HG03175 (cell line): ENCODE measurements around the gene RND2.

ENCODE experiments used
- ATAC-seq: cut with Tn5 transposase; IDR thresholded peaks from one replicate; pipeline ENCODE4 v1.9.1; 2021; ENCODE audit warnings: mild to moderate bottlenecking, moderate library complexity; ENCODE audit not compliant: unreplicated experiment

RND2 gene

DNA sequence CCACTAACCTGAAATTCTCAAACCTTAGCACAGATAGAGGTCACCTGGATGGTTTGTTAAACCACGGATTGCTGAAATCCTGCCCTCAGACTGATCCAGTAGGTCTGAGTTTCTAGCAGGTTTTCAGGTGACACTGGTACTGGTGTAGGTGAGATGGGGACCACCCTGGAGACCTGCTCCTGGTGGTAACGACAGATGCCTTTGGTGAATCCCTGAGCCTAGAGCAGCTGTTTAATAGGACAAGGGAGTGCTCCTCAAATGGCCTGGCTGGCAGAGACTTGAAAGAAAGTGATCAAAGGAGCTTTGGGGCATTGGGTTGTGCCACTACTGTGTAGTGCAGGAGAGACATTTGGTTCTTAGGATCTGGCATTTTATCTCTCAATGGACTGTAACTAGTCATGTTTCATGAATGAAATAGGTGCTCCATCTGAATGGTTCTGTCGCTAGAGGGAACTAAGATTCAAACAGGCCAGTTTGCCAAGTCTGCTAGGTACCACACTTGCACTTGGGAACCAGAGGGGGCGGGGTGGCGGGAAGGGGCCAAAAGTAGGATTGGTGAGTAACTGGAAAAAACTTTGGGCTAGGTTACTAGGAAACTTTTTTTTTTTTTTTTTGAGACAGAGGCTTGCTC, 21.4 kb upstream of the RND2 start:
- ATAC-seq: no peak

- ATAC-seq: peak; percentile 83
Measured at GRCh38 chr17:43006639-43007551, 18.1 kb upstream of the RND2 start, which contains the start of gene IFI35. IFI35 (plus strand) TSS chr17:43006784; CDS start chr17:43006948, 164 bp downstream.

DNA sequence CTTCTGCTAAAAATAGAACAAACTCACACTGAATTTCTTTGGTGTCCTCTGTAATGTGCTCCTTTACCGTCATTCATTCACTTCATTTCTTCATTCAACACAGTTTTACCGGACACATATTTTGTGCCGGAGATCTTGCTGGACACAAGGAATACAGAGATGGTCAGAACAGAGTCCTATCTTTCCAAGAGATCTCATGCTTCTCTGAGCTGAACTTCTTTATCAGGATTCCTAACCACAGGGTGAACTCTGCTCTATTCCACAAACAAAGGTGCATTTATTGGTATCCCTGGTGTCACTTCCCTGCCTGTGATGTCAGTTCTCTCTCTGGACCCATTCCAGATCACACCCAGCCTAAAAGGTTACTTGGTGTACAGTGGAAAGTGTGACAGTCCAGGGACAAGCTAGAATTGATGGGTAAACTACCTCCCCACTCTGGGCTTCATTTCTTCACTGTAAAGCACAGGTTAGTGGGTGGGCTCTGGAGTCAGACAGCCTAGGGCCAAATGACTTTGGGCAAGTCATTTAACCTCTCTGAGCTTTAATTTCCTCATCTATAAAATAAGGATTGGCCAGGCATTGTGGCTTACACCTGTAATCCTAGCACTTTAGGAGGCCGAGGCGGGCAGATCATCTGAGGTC, 14.2 kb upstream of the RND2 start:
- ATAC-seq: no peak

- ATAC-seq: no peak
Measured at GRCh38 chr17:43011728-43012472, 13.1 kb upstream of the RND2 start.

GRCh38 chr17:43013296-43013695, 11.7 kb upstream of the RND2 start:
- ATAC-seq: no peak

DNA sequence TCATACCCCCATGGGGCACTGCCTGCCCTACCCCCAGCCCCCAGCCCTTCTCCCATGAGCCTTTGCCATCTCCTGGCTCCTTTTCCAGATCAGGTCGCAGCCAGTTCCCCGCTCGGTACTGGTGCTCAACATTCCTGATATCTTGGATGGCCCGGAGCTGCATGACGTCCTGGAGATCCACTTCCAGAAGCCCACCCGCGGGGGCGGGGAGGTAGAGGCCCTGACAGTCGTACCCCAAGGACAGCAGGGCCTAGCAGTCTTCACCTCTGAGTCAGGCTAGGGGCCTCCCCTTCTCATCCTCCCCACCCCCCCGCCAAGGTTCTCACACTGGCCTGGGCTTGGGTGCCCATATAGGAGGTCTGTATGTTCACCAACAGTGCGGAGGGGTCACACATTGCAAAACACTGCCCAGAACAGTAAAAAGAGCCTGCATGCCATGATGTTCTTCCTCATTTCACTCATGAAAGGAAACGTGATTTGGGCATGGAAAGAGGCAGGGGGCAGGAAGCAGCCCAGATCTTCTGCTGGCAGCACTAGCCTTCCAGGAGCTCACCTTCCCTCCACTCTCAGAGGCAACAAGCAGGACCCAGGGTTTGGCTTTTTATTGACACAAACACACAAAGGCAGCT, 10.9 kb upstream of the RND2 start:
- no peak for ATAC-seq

GRCh38 chr17:43014649-43015542, 10.1 kb upstream of the RND2 start:
- ATAC-seq: no peak

GRCh38 chr17:43015579-43015978, 9.5 kb upstream of the RND2 start:
- no peak for ATAC-seq

GRCh38 chr17:43016216-43016615, 8.8 kb upstream of the RND2 start:
- no peak for ATAC-seq

GRCh38 chr17:43018008-43018853, 6.8 kb upstream of the RND2 start:
- no peak for ATAC-seq

- no peak for ATAC-seq
Measured at GRCh38 chr17:43018932-43019331, 6.1 kb upstream of the RND2 start.

GRCh38 chr17:43019418-43019817, 5.6 kb upstream of the RND2 start:
- no peak for ATAC-seq

DNA sequence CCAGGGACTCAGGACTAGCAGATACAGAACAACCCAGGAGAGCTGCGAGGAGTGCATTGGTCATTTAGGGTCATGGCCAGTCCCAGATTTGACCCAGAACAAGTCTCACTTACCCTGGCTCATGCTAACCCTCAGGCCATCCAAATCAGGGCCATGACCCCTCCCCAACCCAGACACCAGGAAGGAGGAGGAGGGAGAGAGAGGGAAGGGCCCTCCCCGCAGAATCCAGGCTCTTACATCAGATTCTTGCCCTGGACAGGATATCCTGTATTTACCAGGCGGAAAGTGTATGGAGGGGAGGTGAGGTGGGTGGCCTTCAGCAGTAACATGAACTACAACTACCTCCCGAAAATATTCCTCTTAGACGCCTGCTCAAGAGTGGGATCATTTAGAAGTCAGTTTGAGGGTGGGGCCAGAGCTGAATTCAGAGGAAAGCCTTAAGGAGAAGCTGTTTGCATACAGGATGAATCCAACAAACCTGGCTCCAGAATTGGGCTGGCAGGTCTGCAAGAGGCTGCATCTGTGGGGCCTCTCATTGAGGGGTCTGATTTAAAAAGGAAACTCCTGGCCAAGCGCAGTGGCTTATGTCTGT, 4.9 kb upstream of the RND2 start:
- no peak for ATAC-seq

DNA sequence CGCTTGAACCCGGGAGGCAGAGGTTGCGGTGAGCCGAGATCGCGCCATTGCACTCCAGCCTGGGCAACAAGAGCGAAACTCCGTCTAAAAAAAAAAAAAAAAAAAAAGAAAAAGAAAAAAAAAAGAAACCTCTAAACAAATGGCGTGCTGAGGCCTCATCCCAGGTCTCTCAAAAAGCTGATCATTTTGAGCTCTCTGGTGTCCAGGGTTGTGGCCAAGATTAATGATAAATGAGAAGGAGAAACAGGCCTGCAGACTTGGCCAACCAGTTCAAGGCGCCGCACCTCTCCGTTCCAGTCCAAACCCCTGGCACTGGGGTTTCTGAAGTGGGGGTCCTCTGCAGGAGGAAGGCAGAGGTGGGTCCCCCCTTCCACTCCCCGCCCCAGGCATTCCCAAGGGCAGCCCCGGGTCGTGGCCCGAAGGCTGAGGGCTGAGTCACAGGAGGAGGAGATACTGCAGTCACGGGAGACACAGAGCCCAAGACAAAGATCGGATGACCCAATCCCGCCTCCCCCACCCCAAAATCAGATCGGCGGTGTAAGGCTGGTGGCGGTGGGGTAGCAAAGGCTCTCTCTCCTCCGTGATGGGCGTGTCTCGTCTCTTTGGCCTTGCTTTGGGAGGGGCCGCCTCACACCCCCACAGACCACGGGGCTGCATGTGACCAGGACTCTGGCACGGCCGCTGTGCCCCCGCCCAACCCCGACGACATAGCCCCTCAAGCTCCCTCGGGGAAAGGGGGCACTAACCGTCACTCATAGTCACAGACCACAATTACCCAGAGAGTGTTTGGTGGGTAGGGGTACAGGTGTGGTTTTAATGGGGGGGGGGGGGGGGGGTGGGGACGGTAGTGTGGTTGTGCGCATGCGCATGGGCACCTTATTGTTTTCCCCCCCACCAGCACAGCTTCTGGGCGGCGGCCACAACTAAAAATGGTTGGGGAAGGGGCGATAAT, 4.0 kb upstream of the RND2 start:
- ATAC-seq: no peak

DNA sequence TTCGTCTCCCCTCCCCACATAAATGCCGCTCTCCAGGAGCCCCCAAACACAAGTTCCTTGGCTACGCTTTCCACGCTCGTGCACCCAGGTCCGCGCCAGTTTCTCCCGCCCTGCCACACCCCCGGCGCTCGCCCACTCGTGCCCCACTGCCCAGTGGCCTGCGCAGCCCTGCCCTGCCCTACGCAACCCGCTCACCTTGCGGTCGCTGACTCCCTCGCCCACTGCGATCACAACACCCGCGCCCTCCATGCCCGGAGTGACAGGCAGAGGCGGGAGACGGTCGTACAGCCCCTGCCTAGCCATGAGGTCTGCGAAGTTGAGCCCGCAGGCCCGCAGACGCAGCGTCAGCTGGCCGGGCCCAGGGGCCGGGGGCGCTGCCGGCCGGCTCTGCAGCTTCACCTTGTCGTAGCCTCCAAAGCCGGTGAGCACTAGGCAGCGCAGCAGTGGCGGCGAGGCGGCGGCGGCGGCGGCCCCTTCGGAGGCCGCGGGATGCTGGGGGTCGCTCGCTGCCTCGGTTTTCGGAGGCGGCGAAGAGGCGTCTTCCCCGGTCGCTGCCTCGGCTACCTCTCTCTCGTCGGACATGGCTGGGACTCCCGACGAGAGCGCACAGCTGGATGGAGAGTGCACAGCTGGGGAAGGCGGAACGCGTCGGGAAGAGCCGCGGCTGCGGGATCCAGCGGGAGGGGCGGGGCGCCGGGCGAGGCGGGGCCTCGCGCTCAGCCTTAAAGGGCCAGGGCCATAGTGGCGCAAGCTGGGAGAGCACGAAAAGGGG, 3.1 kb upstream of the RND2 start, which contains the start of gene VAT1:
VAT1 (minus strand) TSS at position 645 of the 772 bp plus-strand sequence; CDS start at position 582, 63 bp downstream.
- no peak for ATAC-seq

GRCh38 chr17:43025290-43025657, 243 bp downstream of the RND2 start:
- ATAC-seq: no peak
